CD4-positive, alpha-beta T cell treated with Interleukin-12 subunit alpha and Interleukin-12 subunit beta, for 1 hour (primary cell): ENCODE results near the gene SLC25A34.

Source experiments
- DNase-seq: peaks from one replicate; pipeline ENCODE4 v3.0.0-alpha.2; 2020

SLC25A34 gene

GRCh38 chr1:15717418-15718125 is 18.5 kb upstream of the SLC25A34 start:
- DNase-seq: no peak

GRCh38 chr1:15718199-15718601 is 17.9 kb upstream of the SLC25A34 start:
- no peak for DNase-seq

- no peak for DNase-seq
Measured at GRCh38 chr1:15719381-15720120, 16.5 kb upstream of the SLC25A34 start.

- DNase-seq: no peak
Measured at GRCh38 chr1:15720861-15721260, 15.2 kb upstream of the SLC25A34 start.

- DNase-seq: no peak
Measured at GRCh38 chr1:15722411-15722810, 13.6 kb upstream of the SLC25A34 start.

GRCh38 chr1:15722836-15723532 is 13.1 kb upstream of the SLC25A34 start:
- DNase-seq: no peak

GRCh38 chr1:15723631-15724246 is 12.3 kb upstream of the SLC25A34 start:
- DNase-seq: no peak

GRCh38 chr1:15724949-15725880 is 10.8 kb upstream of the SLC25A34 start:
- DNase-seq: no peak

- no peak for DNase-seq
Measured at GRCh38 chr1:15726508-15726907, 9.6 kb upstream of the SLC25A34 start.

GRCh38 chr1:15727021-15727420 is 9.0 kb upstream of the SLC25A34 start:
- no peak for DNase-seq

- DNase-seq: no peak
Measured at GRCh38 chr1:15727424-15727823, 8.6 kb upstream of the SLC25A34 start.

GRCh38 chr1:15727866-15728534 is 8.1 kb upstream of the SLC25A34 start:
- DNase-seq: no peak

GRCh38 chr1:15728937-15729657 is 7.0 kb upstream of the SLC25A34 start:
- DNase-seq: no peak

- no peak for DNase-seq
Measured at GRCh38 chr1:15730423-15730822, 5.6 kb upstream of the SLC25A34 start.

- no peak for DNase-seq
Measured at GRCh38 chr1:15730936-15731335, 5.1 kb upstream of the SLC25A34 start.

- no peak for DNase-seq
Measured at GRCh38 chr1:15731735-15732685, 4.0 kb upstream of the SLC25A34 start.

GRCh38 chr1:15732686-15733081 is 3.4 kb upstream of the SLC25A34 start:
- DNase-seq: no peak

GRCh38 chr1:15733218-15733725 is 2.8 kb upstream of the SLC25A34 start:
- DNase-seq: no peak

- no peak for DNase-seq
Measured at GRCh38 chr1:15733726-15734226, 2.3 kb upstream of the SLC25A34 start.
